NB4 (cell line): ENCODE measurements around the gene CCBE1.

ENCODE experiments used
- POLR2A ChIP-seq: IDR thresholded peaks from 2 replicates; pipeline ENCODE4 v1.6.1; 2011; ENCODE audit warnings: mild to moderate bottlenecking; ENCODE audit not compliant: insufficient read length; ENCODE audit errors: extremely low read depth
- TF ChIP-seq, protein P1 (sequence below): IDR thresholded peaks from one replicate; pipeline ENCODE4 v1.5.1; 2012; ENCODE audit warnings: low read depth, low read length

DNA sequence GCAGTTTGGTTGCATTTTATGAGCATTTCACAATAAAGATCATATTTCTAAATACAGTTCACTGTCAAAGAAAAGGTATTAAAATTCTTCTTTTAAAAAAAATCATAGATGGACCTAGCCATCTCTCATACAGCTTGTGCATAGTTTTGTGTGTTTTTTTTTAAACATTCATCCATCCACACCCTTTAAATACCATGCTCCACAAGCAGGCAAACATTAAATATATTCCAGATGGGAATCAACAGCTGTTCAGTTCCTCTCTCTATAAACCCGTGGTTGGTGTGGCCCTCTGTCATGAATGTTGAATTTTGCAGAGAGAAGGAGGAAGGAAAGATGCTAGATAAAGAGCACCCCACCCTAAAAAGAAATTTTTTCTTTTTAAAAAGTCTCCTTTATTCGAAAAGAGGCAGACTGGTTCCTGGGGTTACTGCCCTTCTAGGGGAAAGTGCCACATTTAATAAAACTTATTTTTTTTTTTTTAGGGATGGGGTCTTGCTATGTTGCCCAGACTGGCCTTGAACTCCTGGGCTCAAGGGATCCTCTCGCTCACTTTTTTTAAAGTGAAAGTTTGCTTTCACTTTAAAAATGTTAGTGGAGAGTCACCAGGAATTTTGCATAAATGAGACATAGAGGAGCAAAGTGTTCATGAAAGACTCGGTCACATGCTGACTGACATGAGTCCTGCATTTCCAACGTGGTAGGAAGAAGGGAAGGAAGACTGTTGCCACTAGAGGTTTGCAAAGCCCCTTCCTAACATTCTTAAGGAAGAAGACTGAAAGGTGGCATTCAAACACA, 264.2 kb downstream of the CCBE1 start:
- TF ChIP-seq POLR2A: no peak
- TF ChIP-seq, protein P1, sequence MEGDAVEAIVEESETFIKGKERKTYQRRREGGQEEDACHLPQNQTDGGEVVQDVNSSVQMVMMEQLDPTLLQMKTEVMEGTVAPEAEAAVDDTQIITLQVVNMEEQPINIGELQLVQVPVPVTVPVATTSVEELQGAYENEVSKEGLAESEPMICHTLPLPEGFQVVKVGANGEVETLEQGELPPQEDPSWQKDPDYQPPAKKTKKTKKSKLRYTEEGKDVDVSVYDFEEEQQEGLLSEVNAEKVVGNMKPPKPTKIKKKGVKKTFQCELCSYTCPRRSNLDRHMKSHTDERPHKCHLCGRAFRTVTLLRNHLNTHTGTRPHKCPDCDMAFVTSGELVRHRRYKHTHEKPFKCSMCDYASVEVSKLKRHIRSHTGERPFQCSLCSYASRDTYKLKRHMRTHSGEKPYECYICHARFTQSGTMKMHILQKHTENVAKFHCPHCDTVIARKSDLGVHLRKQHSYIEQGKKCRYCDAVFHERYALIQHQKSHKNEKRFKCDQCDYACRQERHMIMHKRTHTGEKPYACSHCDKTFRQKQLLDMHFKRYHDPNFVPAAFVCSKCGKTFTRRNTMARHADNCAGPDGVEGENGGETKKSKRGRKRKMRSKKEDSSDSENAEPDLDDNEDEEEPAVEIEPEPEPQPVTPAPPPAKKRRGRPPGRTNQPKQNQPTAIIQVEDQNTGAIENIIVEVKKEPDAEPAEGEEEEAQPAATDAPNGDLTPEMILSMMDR: no peak
